HepG2 (cell line): ENCODE data around the gene KDM4F. TPM values are rescaled to one million over a fixed set of nuclear protein-coding genes. Genes with fewer than 3 reads are reported as not detected.

Source experiments
- ATAC-seq: fragments of 200-7000 bp; cut with Tn5 transposase; 3 replicates; pipeline ENCODE4 v1.9.1; 2020; ENCODE audit warnings: mild to moderate bottlenecking, moderate library complexity
- BruUV-seq: library from RNA; stranded (reverse); fragments of 400-500 nt; replicated peaks from 2 replicates; lab custom pipeline; 2021; lab: Mats Ljungman, UMichigan
- CTCF ChIA-PET: fragments of 300-600 bp; formaldehyde crosslinking; extraction: SDS; loops from one replicate; lab custom pipeline; 2021; ENCODE audit warnings: low total read pairs, inconsistent platforms, low intra/inter-chr PET ratio; lab: Yijun Ruan, JAX
- POLR2A ChIA-PET: fragments of 350-600 bp; sonication (Branson Sonifier 250); formaldehyde crosslinking; loops from one replicate; lab custom pipeline; 2020; ENCODE audit warnings: antibody characterized with exemption, inconsistent platforms; lab: Yijun Ruan, JAX
- DNase-seq: peaks from one replicate; pipeline ENCODE4 v3.0.0-alpha.2; 2015; ENCODE audit warnings: low spot score
- FAIRE-seq: peaks from 3 replicates; lab custom pipeline; 2011; peaks lifted over from hg19 to GRCh38; lab: Jason Lieb, UNC
- H2AFZ ChIP-seq: one replicate; pipeline ENCODE4 v1.6.1; 2011; ENCODE audit warnings: low read length, inconsistent platforms
- H3K27ac ChIP-seq: fragments of 300-600 bp; 3 replicates; pipeline ENCODE4 v1.8.0; 2011; ENCODE audit warnings: mixed run types, mild to moderate bottlenecking, mixed read lengths, low read length, inconsistent platforms; ENCODE audit not compliant: insufficient read depth; ENCODE audit errors: extremely low read length
- H3K27me3 ChIP-seq, 2 experiments: fragments of 200-600 bp in 1 of 2; 2 replicates in 1 of 2; 3 replicates in 1 of 2; pipeline versions ENCODE4 v1.6.0 to v1.8.0; 2011; ENCODE audit warnings: low read length in 2 of 2, mild to moderate bottlenecking in 2 of 2, moderate library complexity in 2 of 2, inconsistent platforms in 1 of 2; ENCODE audit not compliant: insufficient read depth in 2 of 2, control insufficient read depth in 1 of 2
- H3K36me3 ChIP-seq, 2 experiments: fragments of 200-600 bp in 1 of 2; replicated peaks in 1 of 2; 2 replicates in 1 of 2; 3 replicates in 1 of 2; pipeline versions ENCODE4 v1.5.1 to v1.8.0; 2011; ENCODE audit warnings: low read length in 2 of 2, inconsistent platforms in 1 of 2; ENCODE audit not compliant: insufficient read depth in 2 of 2, control insufficient read depth in 1 of 2
- H3K4me1 ChIP-seq: 2 replicates; pipeline ENCODE4 v1.5.1; 2012; ENCODE audit warnings: low read length, inconsistent platforms; ENCODE audit not compliant: insufficient read depth
- H3K4me2 ChIP-seq: 2 replicates; pipeline ENCODE4 v1.6.0; 2011; ENCODE audit warnings: low read depth, low read length, inconsistent platforms
- H3K4me3 ChIP-seq, 3 experiments: fragments of 200-600 bp in 1 of 3; sonication (generic), shearing (Covaris generic) in 1 of 3; replicated peaks in 1 of 3; 2 replicates each; pipeline ENCODE4 v1.5.1; 2011 to 2016; ENCODE audit warnings: low read length in 3 of 3, inconsistent platforms in 2 of 3, low read depth in 2 of 3, mild to moderate bottlenecking in 2 of 3, control low read depth in 1 of 3, mixed read lengths in 1 of 3; ENCODE audit not compliant: insufficient read depth in 1 of 3
- H3K79me2 ChIP-seq: one replicate; pipeline ENCODE4 v1.6.1; 2011; ENCODE audit warnings: low read length, inconsistent platforms; ENCODE audit not compliant: insufficient read depth
- H3K9ac ChIP-seq: 2 replicates; pipeline ENCODE4 v1.6.0; 2011; ENCODE audit warnings: mild to moderate bottlenecking, low read depth, low read length, inconsistent platforms; ENCODE audit not compliant: insufficient read depth
- H3K9me3 ChIP-seq: 2 replicates; pipeline ENCODE4 v1.5.1; 2012; ENCODE audit warnings: mild to moderate bottlenecking, low read length
- H4K20me1 ChIP-seq: 2 replicates; pipeline ENCODE4 v1.6.0; 2011; ENCODE audit warnings: inconsistent platforms, mild to moderate bottlenecking, low read length, moderate library complexity; ENCODE audit not compliant: insufficient read depth
- ARID4A ChIP-seq: sonication (generic); formaldehyde crosslinking; IDR thresholded peaks from 2 replicates; pipeline ENCODE4 v1.5.0; 2020; ENCODE audit warnings: mild to moderate bottlenecking, missing genetic modification reagents, borderline replicate concordance
- HOMEZ ChIP-seq: IDR thresholded peaks from 2 replicates; pipeline ENCODE4 v1.6.1; 2016; ENCODE audit warnings: low read depth
- KDM6A ChIP-seq: IDR thresholded peaks from 2 replicates; pipeline ENCODE4 v1.6.1; 2016; ENCODE audit warnings: low read depth
- KLF11 ChIP-seq: IDR thresholded peaks from 2 replicates; pipeline ENCODE4 v1.6.1; 2016; ENCODE audit warnings: missing compliant biosample characterization
- TFDP1 ChIP-seq: IDR thresholded peaks from 2 replicates; pipeline ENCODE4 v1.6.1; 2016; ENCODE audit warnings: missing compliant biosample characterization, missing genetic modification reagents, borderline replicate concordance
- ZNF431 ChIP-seq: sonication (generic); formaldehyde crosslinking; IDR thresholded peaks from 2 replicates; pipeline ENCODE4 v1.9.0; 2022; ENCODE audit warnings: missing genetic modification reagents, low read depth, mild to moderate bottlenecking, borderline replicate concordance
- ZNF512 ChIP-seq: sonication (generic); formaldehyde crosslinking; IDR thresholded peaks from 2 replicates; pipeline ENCODE4 v1.4.0; 2020; ENCODE audit warnings: mild to moderate bottlenecking, missing genetic modification reagents
- ZNF558 ChIP-seq: sonication (generic); formaldehyde crosslinking; IDR thresholded peaks from 2 replicates; pipeline ENCODE4 v1.9.0; 2022; ENCODE audit warnings: mild to moderate bottlenecking, missing genetic modification reagents, borderline replicate concordance
- ZNF614 ChIP-seq: IDR thresholded peaks from 2 replicates; pipeline ENCODE4 v1.6.1; 2018; ENCODE audit warnings: missing biosample characterization, missing genetic modification reagents, inconsistent platforms, borderline replicate concordance
- WGBS: methylation state at CpG from one replicate; pipeline ENCODE4 v1.1.6; 2017; ENCODE audit warnings: low lambda C conversion rate; 5-methylcytosine and 5-hydroxymethylcytosine counted together
- in situ Hi-C: cut with HindIII; loops from 2 replicates; pipeline ENCODE4 v1.10.0; 2017; ENCODE audit warnings: low pct_unique_long_range_greater_than_20kb; ENCODE audit not compliant: extremely low pct_ligation_motif_present
- intact Hi-C: fragments of 100-400 bp; cut with micrococcal nuclease; formaldehyde crosslinking; loops from one replicate; pipeline ENCODE4 v1.10.0; 2022; ENCODE audit not compliant: unreplicated experiment
- polyA plus RNA-seq, 8 experiments: library from polyadenylated mRNA; depleted of rRNA in 3 of 8; stranded (reverse) in 7 of 8; unstranded in 1 of 8; fragments of >200 nt; fragmentation: Illumina TruSeq in 4 of 8; extraction: Trizol in 4 of 8; gene quantifications; 2 replicates each; pipeline versions ENCODE4 v1.2.1 to v1.2.3, GENCODE V29; 2011 to 2016; ENCODE audit warnings: low read depth in 4 of 8, missing spikeins in 1 of 8, mixed read lengths in 1 of 8; ENCODE audit not compliant: insufficient read depth in 1 of 8
- total RNA-seq, 5 experiments: library from RNA; depleted of rRNA; stranded (reverse); fragments of >200 nt; fragmentation: Illumina TruSeq; extraction: Trizol; gene quantifications; 2 replicates each; pipeline ENCODE4 v1.2.3, GENCODE V29; 2016; ENCODE audit warnings: low read depth in 1 of 5
- TF ChIP-seq, protein P1 (sequence below): IDR thresholded peaks from 2 replicates; pipeline ENCODE4 v1.6.1; 2016; ENCODE audit warnings: mild to moderate bottlenecking

KDM4F gene
- total and polyA plus RNA-seq, 2 of the 13 experiments (the other 11 are each of a cell fraction or from before 2014, with no cell fraction given): not detected

GRCh38 chr11:95035316-95035715 is 13.9 kb upstream of the KDM4F start:
- H3K36me3 ChIP-seq: no peaks in the 10 kb centered on the region
- DNase-seq (no peak), ATAC-seq (no peak), FAIRE-seq (no peak)
- intact Hi-C loops (no loop called here), in situ Hi-C loops (no loop called here)
- 21% methylated on average over 2 of the region's 2 CpGs for WGBS
- CTCF ChIA-PET: no interaction called here
- H3K27me3 ChIP-seq: no peaks in the 10 kb centered on the region
- no peaks in the 10 kb centered on the region for H3K79me2 ChIP-seq
- H3K27ac ChIP-seq: no peak overlapping the region
- POLR2A ChIA-PET: no interaction called here
- no TSS peak for BruUV-seq
- no peaks in the 10 kb centered on the region for H4K20me1 ChIP-seq
- no peak overlapping the region for H3K9ac ChIP-seq
- H3K4me1 ChIP-seq: no peaks in the 10 kb centered on the region
- TF ChIP-seq KLF11 (CRISPR knock-in tag) (no peak), ZNF558 (CRISPR knock-in tag) (no peak), ARID4A (no peak), HOMEZ (no peak), ZNF614 (CRISPR knock-in tag) (no peak), ZNF512 (no peak), KDM6A (no peak), TFDP1 (CRISPR knock-in tag) (no peak), ZNF431 (no peak)
- TF ChIP-seq, protein P1, sequence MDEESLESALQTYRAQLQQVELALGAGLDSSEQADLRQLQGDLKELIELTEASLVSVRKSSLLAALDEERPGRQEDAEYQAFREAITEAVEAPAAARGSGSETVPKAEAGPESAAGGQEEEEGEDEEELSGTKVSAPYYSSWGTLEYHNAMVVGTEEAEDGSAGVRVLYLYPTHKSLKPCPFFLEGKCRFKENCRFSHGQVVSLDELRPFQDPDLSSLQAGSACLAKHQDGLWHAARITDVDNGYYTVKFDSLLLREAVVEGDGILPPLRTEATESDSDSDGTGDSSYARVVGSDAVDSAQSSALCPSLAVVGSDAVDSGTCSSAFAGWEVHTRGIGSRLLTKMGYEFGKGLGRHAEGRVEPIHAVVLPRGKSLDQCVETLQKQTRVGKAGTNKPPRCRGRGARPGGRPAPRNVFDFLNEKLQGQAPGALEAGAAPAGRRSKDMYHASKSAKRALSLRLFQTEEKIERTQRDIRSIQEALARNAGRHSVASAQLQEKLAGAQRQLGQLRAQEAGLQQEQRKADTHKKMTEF (CRISPR knock-in tag): no peak
- H2AFZ ChIP-seq: no peak overlapping the region
- H3K4me2 ChIP-seq: no peak overlapping the region
- no peak overlapping the region for H3K4me3 ChIP-seq
- no peaks in the 10 kb centered on the region for H3K9me3 ChIP-seq
